ENCODE results near the gene EIPR1.

- no peak for TF ChIP-seq CTCF (IDR thresholded peaks at IDR 0.05)
- no peak for TF ChIP-seq POLR2A (IDR thresholded peaks at IDR 0.05; ENCODE audit: low read depth)
Observed at GRCh38 chr2:3159782-3160545, 217.7 kb downstream of the EIPR1 start.

Data from esophagus muscularis mucosa (tissue), 3 donors.